ENCODE measurements around the gene LNX1. TPM values are rescaled to one million over a fixed set of nuclear protein-coding genes. Genes with fewer than 3 reads are reported as not detected.

LNX1 gene
- total RNA-seq, 5 donors from 2014 or later (not counting 1 experiment from before 2014, with no cell fraction given) = 0.45 TPM; not detected in 4

DNA sequence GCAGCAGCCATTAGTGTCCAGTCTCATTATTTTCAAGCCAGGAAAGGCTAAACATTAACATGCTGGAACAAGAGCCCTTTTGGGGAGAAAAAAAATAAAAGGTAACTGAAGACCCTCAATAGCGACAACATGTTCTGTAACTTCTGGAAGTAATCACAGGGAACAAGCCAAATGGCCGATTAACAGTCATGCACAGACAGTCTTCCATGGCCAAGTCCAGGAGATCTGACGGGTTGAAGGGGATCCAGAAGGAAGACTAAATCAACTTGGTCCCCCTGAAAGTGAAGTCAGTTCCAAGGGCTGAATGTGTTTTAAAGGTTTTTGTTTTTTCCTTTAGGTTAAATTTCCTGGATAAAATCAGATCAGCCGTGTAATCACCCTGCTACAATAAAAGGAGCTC lies 52.5 kb downstream of the LNX1 start:
- Histone ChIP-seq H3K36me3 (ENCODE audit: control insufficient read depth in 2 of 2, extremely low read depth in 1 of 2, insufficient read depth in 1 of 2, low read length in 1 of 2) (no peaks in the 10 kb centered on the region), H3K4me3 (ENCODE audit: control insufficient read depth in 1 of 2, extremely low read depth in 1 of 2, low read length in 1 of 2) (no peak overlapping the region), H3K27me3 (replicated peaks in 1 of 2; ENCODE audit: control insufficient read depth in 2 of 2, extremely low read depth in 1 of 2, insufficient read depth in 2 of 2, low read length in 1 of 2) (peaks cover 0 to 3% of the 10 kb centered on the region in 2 experiments), H3K27ac (ENCODE audit: low read length) (no peak overlapping the region), H3K9me3 (no peaks in the 10 kb centered on the region), H3K4me1 (ENCODE audit: control insufficient read depth in 1 of 2, extremely low read depth in 1 of 2, insufficient read depth in 2 of 2, low read length in 2 of 2) (no peaks in the 10 kb centered on the region)
- POLR2A ChIA-PET = no interaction called here
- DNase-seq (no peak), ATAC-seq (replicated peaks in 1 of 4) (no peak)
- Mint-ChIP-seq H3K9me3 (no peaks in the 10 kb centered on the region), H3K4me3 (no peak overlapping the region), H3K4me1 (no peaks in the 10 kb centered on the region), H3K36me3 (no peaks in the 10 kb centered on the region), H3K27ac (no peak overlapping the region), H3K27me3 (peaks cover 12 to 15% of the 10 kb centered on the region in 2 donors)
- CTCF ChIA-PET = no interaction called here
- WGBS (ENCODE audit: insufficient coverage) = 96% methylated on average over 3 of the region's 4 CpGs

GRCh38 chr4:53537606-53538005 lies 53.7 kb downstream of the LNX1 start:
- CTCF ChIA-PET = no interaction called here
- Mint-ChIP-seq H3K36me3 (no peaks in the 10 kb centered on the region), H3K27me3 (peaks cover 13 to 18% of the 10 kb centered on the region in 2 donors), H3K9me3 (no peaks in the 10 kb centered on the region), H3K27ac (no peak overlapping the region), H3K4me1 (no peaks in the 10 kb centered on the region), H3K4me3 (no peak overlapping the region)
- ATAC-seq (replicated peaks in 1 of 4) (no peak), DNase-seq (no peak)
- Histone ChIP-seq H3K27ac (ENCODE audit: low read length) (no peak overlapping the region), H3K4me3 (ENCODE audit: control insufficient read depth in 1 of 2, extremely low read depth in 1 of 2, low read length in 1 of 2) (no peak overlapping the region), H3K27me3 (replicated peaks in 1 of 2; ENCODE audit: control insufficient read depth in 2 of 2, extremely low read depth in 1 of 2, insufficient read depth in 2 of 2, low read length in 1 of 2) (peaks cover 0 to 3% of the 10 kb centered on the region in 2 experiments), H3K9me3 (no peaks in the 10 kb centered on the region), H3K4me1 (ENCODE audit: control insufficient read depth in 1 of 2, extremely low read depth in 1 of 2, insufficient read depth in 2 of 2, low read length in 2 of 2) (no peaks in the 10 kb centered on the region), H3K36me3 (ENCODE audit: control insufficient read depth in 2 of 2, extremely low read depth in 1 of 2, insufficient read depth in 1 of 2, low read length in 1 of 2) (no peaks in the 10 kb centered on the region)
- WGBS (ENCODE audit: insufficient coverage) = 17% methylated on average over 1 of the region's 3 CpGs
- POLR2A ChIA-PET = no interaction called here

DNA sequence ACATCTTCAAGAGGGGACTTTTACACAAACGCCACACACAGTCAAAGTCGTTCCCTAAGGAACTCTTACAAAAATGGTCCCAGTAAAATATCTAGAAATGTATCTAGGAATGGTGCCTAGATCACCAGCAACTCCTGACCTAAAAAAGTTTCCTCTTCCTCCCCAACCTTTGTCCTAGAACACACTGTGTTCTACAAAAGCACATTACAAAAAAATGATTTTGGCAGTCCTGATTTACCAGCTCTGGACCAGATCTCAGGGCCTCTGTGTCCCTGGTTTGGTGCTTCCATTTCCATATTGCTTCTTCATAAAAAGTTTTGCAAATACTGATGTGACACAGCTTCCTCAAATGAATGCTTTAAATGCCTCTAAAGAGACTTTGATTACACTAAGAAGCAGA lies 55.0 kb downstream of the LNX1 start:
- H3K27ac ChIP-seq (ENCODE audit: low read length) = no peak overlapping the region
- ChIA-PET CTCF (no interaction called here), POLR2A (no interaction called here)
- H3K4me1 ChIP-seq (ENCODE audit: control insufficient read depth in 1 of 2, extremely low read depth in 1 of 2, insufficient read depth in 2 of 2, low read length in 2 of 2) = no peaks in the 10 kb centered on the region
- H3K27me3 ChIP-seq (replicated peaks in 1 of 2; ENCODE audit: control insufficient read depth in 2 of 2, extremely low read depth in 1 of 2, insufficient read depth in 2 of 2, low read length in 1 of 2) = peaks cover 0 to 3% of the 10 kb centered on the region in 2 experiments
- ATAC-seq (replicated peaks in 1 of 4) (no peak), DNase-seq (no peak)
- H3K9me3 ChIP-seq = no peaks in the 10 kb centered on the region
- H3K36me3 Mint-ChIP-seq = no peaks in the 10 kb centered on the region
- no peak overlapping the region for H3K4me3 Mint-ChIP-seq
- WGBS (ENCODE audit: insufficient coverage) = no CpG with 5 or more reads among the region's 2 CpGs
- no peaks in the 10 kb centered on the region for H3K9me3 Mint-ChIP-seq
- H3K36me3 ChIP-seq (ENCODE audit: control insufficient read depth in 2 of 2, extremely low read depth in 1 of 2, insufficient read depth in 1 of 2, low read length in 1 of 2) = no peaks in the 10 kb centered on the region
- no peaks in the 10 kb centered on the region for H3K4me1 Mint-ChIP-seq
- H3K27ac Mint-ChIP-seq = no peak overlapping the region
- no peak overlapping the region for H3K4me3 ChIP-seq (ENCODE audit: control insufficient read depth in 1 of 2, extremely low read depth in 1 of 2, low read length in 1 of 2)
- H3K27me3 Mint-ChIP-seq = peaks cover 13 to 18% of the 10 kb centered on the region in 2 donors

DNA sequence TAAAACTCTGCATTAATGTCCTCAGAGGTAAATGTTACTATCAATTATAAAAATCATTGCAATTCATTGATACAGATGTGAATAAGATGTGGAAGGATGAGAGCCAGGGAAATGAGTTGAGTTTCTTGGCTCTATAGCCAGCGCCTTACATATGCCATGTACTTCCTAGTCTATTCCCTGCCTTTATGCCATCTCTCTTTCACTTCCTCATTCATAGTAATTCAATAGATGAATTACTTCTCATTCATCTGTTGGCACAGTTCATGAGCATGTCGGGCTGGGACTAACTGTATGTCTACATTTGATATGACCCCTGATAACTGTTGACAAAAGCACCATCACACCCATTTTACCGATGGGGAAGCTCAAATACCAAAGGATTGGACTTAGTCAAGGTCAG lies 55.7 kb downstream of the LNX1 start:
- DNase-seq (no peak), ATAC-seq (replicated peaks in 1 of 4) (no peak)
- Histone ChIP-seq H3K4me3 (ENCODE audit: control insufficient read depth in 1 of 2, extremely low read depth in 1 of 2, low read length in 1 of 2) (no peak overlapping the region), H3K9me3 (no peaks in the 10 kb centered on the region), H3K4me1 (ENCODE audit: control insufficient read depth in 1 of 2, extremely low read depth in 1 of 2, insufficient read depth in 2 of 2, low read length in 2 of 2) (no peaks in the 10 kb centered on the region), H3K27me3 (replicated peaks in 1 of 2; ENCODE audit: control insufficient read depth in 2 of 2, extremely low read depth in 1 of 2, insufficient read depth in 2 of 2, low read length in 1 of 2) (peaks cover 0 to 3% of the 10 kb centered on the region in 2 experiments), H3K27ac (ENCODE audit: low read length) (no peak overlapping the region), H3K36me3 (ENCODE audit: control insufficient read depth in 2 of 2, extremely low read depth in 1 of 2, insufficient read depth in 1 of 2, low read length in 1 of 2) (no peaks in the 10 kb centered on the region)
- Mint-ChIP-seq H3K27me3 (peaks cover 13 to 18% of the 10 kb centered on the region in 2 donors), H3K9me3 (no peaks in the 10 kb centered on the region), H3K27ac (no peak overlapping the region), H3K36me3 (no peaks in the 10 kb centered on the region), H3K4me3 (no peak overlapping the region), H3K4me1 (no peaks in the 10 kb centered on the region)
- WGBS (ENCODE audit: insufficient coverage) = no CpG with 5 or more reads among the region's 3 CpGs
- CTCF ChIA-PET = no interaction called here
- POLR2A ChIA-PET = no interaction called here

GRCh38 chr4:53534684-53535083 lies 56.6 kb downstream of the LNX1 start:
- CTCF ChIA-PET = no interaction called here
- H3K9me3 ChIP-seq = no peaks in the 10 kb centered on the region
- Mint-ChIP-seq H3K27ac (no peak overlapping the region), H3K36me3 (no peaks in the 10 kb centered on the region), H3K27me3 (peaks cover 13 to 18% of the 10 kb centered on the region in 2 donors), H3K4me1 (no peaks in the 10 kb centered on the region), H3K9me3 (no peaks in the 10 kb centered on the region), H3K4me3 (no peak overlapping the region)
- ATAC-seq (replicated peaks in 1 of 4) = no peak
- no peak overlapping the region for H3K4me3 ChIP-seq (ENCODE audit: control insufficient read depth in 1 of 2, extremely low read depth in 1 of 2, low read length in 1 of 2)
- no peak overlapping the region for H3K27ac ChIP-seq (ENCODE audit: low read length)
- H3K27me3 ChIP-seq (replicated peaks in 1 of 2; ENCODE audit: control insufficient read depth in 2 of 2, extremely low read depth in 1 of 2, insufficient read depth in 2 of 2, low read length in 1 of 2) = peaks cover 0 to 3% of the 10 kb centered on the region in 2 experiments
- no peaks in the 10 kb centered on the region for H3K4me1 ChIP-seq (ENCODE audit: control insufficient read depth in 1 of 2, extremely low read depth in 1 of 2, insufficient read depth in 2 of 2, low read length in 2 of 2)
- H3K36me3 ChIP-seq (ENCODE audit: control insufficient read depth in 2 of 2, extremely low read depth in 1 of 2, insufficient read depth in 1 of 2, low read length in 1 of 2) = no peaks in the 10 kb centered on the region
- DNase-seq = no peak
- WGBS (ENCODE audit: insufficient coverage) = no CpG with 5 or more reads among the region's 2 CpGs
- POLR2A ChIA-PET = no interaction called here

- Histone ChIP-seq H3K27me3 (replicated peaks in 1 of 2; ENCODE audit: control insufficient read depth in 2 of 2, extremely low read depth in 1 of 2, insufficient read depth in 2 of 2, low read length in 1 of 2) (no peaks in the 10 kb centered on the region), H3K4me1 (ENCODE audit: control insufficient read depth in 1 of 2, extremely low read depth in 1 of 2, insufficient read depth in 2 of 2, low read length in 2 of 2) (no peaks in the 10 kb centered on the region), H3K9me3 (no peaks in the 10 kb centered on the region), H3K4me3 (ENCODE audit: control insufficient read depth in 1 of 2, extremely low read depth in 1 of 2, low read length in 1 of 2) (no peak overlapping the region), H3K27ac (ENCODE audit: low read length) (no peak overlapping the region), H3K36me3 (ENCODE audit: control insufficient read depth in 2 of 2, extremely low read depth in 1 of 2, insufficient read depth in 1 of 2, low read length in 1 of 2) (no peaks in the 10 kb centered on the region)
- POLR2A ChIA-PET = no interaction called here
- no peaks in the 10 kb centered on the region for H3K9me3 Mint-ChIP-seq
- no peak overlapping the region for H3K4me3 Mint-ChIP-seq
- H3K27me3 Mint-ChIP-seq = peaks cover 17 to 19% of the 10 kb centered on the region in 2 donors
- no peak overlapping the region for H3K27ac Mint-ChIP-seq
- no peaks in the 10 kb centered on the region for H3K4me1 Mint-ChIP-seq
- ATAC-seq (replicated peaks in 1 of 4) (no peak), DNase-seq (no peak)
- WGBS (ENCODE audit: insufficient coverage) = 78% methylated on average over 1 of the region's 1 CpG
- CTCF ChIA-PET = no interaction called here
- H3K36me3 Mint-ChIP-seq = no peaks in the 10 kb centered on the region
Observed at GRCh38 chr4:53532521-53532920, 58.8 kb downstream of the LNX1 start.

GRCh38 chr4:53531585-53532224 lies 59.6 kb downstream of the LNX1 start:
- Histone ChIP-seq H3K4me1 (ENCODE audit: control insufficient read depth in 1 of 2, extremely low read depth in 1 of 2, insufficient read depth in 2 of 2, low read length in 2 of 2) (no peaks in the 10 kb centered on the region), H3K4me3 (ENCODE audit: control insufficient read depth in 1 of 2, extremely low read depth in 1 of 2, low read length in 1 of 2) (no peak overlapping the region), H3K27me3 (replicated peaks in 1 of 2; ENCODE audit: control insufficient read depth in 2 of 2, extremely low read depth in 1 of 2, insufficient read depth in 2 of 2, low read length in 1 of 2) (no peaks in the 10 kb centered on the region), H3K36me3 (ENCODE audit: control insufficient read depth in 2 of 2, extremely low read depth in 1 of 2, insufficient read depth in 1 of 2, low read length in 1 of 2) (no peaks in the 10 kb centered on the region), H3K27ac (ENCODE audit: low read length) (no peak overlapping the region), H3K9me3 (no peaks in the 10 kb centered on the region)
- H3K9me3 Mint-ChIP-seq = no peaks in the 10 kb centered on the region
- no peak overlapping the region for H3K27ac Mint-ChIP-seq
- WGBS (ENCODE audit: insufficient coverage) = no CpG with 5 or more reads among the region's 5 CpGs
- no peaks in the 10 kb centered on the region for H3K4me1 Mint-ChIP-seq
- ATAC-seq (replicated peaks in 1 of 4) (no peak), DNase-seq (no peak)
- ChIA-PET POLR2A (no interaction called here), CTCF (no interaction called here)
- H3K27me3 Mint-ChIP-seq = peaks cover 15 to 17% of the 10 kb centered on the region in 2 donors
- H3K36me3 Mint-ChIP-seq = no peaks in the 10 kb centered on the region
- no peak overlapping the region for H3K4me3 Mint-ChIP-seq
